GM12892 (cell line): ENCODE results near the gene SLBP.

Source experiments
- POLR2AphosphoS5 ChIP-seq: IDR thresholded peaks from 2 replicates; pipeline ENCODE4 v1.6.1; 2011; ENCODE audit warnings: low read depth, low read length, control low read depth
- TAF1 ChIP-seq: IDR thresholded peaks from 2 replicates; pipeline ENCODE4 v1.6.1; 2011; ENCODE audit warnings: low read depth, mild to moderate bottlenecking, control low read depth, low read length, borderline replicate concordance

- TF ChIP-seq TAF1 (no peak), POLR2AphosphoS5 (no peak)
Observed at GRCh38 chr4:1647432-1647831, 64.7 kb downstream of the SLBP start.
